Measurements from ENCODE around the gene TRIM37. TPM values are rescaled to one million over a fixed set of nuclear protein-coding genes. Genes with fewer than 3 reads are reported as not detected.

The TRIM37 gene
- total RNA-seq, 1 donor from 2014 or later, result 25.1 TPM

DNA sequence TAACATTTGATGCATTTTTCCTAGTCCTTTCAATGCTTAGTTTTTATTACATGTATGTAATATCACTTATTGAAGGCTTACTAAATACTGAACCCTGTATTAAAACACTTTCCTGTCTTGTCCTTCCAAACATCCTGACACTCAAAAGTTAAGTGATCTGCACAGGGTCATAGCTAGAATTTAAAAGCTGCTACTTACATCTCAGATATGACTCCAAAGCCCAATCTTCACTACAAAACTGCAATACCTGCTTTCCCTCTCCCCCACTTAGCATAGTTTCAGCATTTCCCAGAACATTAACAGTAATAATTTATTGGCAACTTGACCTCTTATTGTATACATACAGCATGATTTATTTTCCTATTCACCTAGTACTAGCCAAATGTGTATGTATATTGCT, 4.3 kb upstream of the TRIM37 start:
- Mint-ChIP-seq H3K4me3 (no peak overlapping the region), H3K36me3 (peaks cover 23% of the 10 kb centered on the region), H3K4me1 (ENCODE audit: unreplicated experiment) (peaks cover 6% of the 10 kb centered on the region), H3K27me3 (no peaks in the 10 kb centered on the region), H3K27ac (no peak overlapping the region), H3K9me3 (no peaks in the 10 kb centered on the region)
- no peak for DNase-seq (ENCODE audit: extremely low spot score, unreplicated experiment)
- TF ChIP-seq, protein P1, sequence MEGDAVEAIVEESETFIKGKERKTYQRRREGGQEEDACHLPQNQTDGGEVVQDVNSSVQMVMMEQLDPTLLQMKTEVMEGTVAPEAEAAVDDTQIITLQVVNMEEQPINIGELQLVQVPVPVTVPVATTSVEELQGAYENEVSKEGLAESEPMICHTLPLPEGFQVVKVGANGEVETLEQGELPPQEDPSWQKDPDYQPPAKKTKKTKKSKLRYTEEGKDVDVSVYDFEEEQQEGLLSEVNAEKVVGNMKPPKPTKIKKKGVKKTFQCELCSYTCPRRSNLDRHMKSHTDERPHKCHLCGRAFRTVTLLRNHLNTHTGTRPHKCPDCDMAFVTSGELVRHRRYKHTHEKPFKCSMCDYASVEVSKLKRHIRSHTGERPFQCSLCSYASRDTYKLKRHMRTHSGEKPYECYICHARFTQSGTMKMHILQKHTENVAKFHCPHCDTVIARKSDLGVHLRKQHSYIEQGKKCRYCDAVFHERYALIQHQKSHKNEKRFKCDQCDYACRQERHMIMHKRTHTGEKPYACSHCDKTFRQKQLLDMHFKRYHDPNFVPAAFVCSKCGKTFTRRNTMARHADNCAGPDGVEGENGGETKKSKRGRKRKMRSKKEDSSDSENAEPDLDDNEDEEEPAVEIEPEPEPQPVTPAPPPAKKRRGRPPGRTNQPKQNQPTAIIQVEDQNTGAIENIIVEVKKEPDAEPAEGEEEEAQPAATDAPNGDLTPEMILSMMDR (conservative IDR thresholded peaks at IDR 0.05), result no peak

DNA sequence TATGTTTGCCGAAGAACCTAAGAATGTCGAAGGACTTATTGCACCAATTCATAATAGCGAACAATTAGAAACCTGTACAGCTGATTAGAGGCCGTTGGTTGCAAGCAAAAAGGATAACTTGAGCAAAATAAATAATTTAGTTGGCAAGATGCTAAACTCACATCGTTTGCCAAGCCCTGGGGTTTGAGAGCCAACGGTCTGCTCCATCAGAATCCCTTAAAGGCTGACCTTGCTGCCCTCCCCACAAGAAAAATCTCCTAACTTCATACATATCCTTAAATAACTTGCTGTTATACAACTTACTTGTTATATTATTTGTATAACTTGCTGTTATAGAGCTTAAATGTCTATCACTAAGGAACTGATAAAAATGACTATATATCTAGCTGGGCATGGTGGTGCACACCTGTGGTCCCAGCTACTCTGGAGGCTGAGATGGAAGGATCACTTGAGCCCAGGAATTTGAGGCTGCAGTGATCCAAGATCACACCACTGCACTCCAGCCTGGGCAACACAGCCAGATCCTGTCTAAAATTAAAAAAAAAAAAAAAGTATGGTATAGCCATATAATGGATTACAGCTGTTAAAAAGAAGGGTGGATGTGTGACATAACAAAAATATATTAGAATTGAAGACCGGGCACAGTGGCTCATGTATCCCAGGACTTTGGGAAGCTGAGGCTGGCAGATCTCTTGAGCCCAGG, 1.9 kb upstream of the TRIM37 start:
- no peaks in the 10 kb centered on the region for H3K27me3 Mint-ChIP-seq
- peaks cover 20% of the 10 kb centered on the region for H3K4me1 Mint-ChIP-seq (ENCODE audit: unreplicated experiment)
- H3K9me3 Mint-ChIP-seq, result no peaks in the 10 kb centered on the region
- H3K4me3 Mint-ChIP-seq, result peak overlapping the region; percentile 28
- no peak for DNase-seq (ENCODE audit: extremely low spot score, unreplicated experiment)
- H3K27ac Mint-ChIP-seq, result peak overlapping the region; percentile 55
- H3K36me3 Mint-ChIP-seq, result peaks cover 19% of the 10 kb centered on the region
- TF ChIP-seq, protein P1 (conservative IDR thresholded peaks at IDR 0.05), result no peak

DNA sequence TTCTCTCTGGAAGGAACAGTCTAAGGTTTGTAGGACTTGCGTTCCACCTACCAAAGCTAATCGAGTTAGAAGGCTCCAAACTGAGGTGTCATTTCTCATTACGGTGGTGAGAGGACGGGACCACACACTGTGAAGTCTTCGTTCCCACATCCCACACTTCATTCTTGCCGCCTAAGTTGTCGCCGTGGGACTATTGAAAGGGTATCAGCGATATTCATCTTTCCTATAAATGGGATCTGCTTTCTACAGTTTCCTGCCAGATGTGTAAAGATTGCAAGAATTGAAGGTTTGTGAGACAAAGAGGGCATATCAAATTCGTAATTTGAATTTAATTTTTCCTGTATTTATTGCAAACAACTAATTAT, 608 bp upstream of the TRIM37 start:
- no peaks in the 10 kb centered on the region for H3K9me3 Mint-ChIP-seq
- H3K4me1 Mint-ChIP-seq (ENCODE audit: unreplicated experiment), result peaks cover 20% of the 10 kb centered on the region
- DNase-seq (ENCODE audit: extremely low spot score, unreplicated experiment), result no peak
- peak overlapping the region; percentile 97 for H3K27ac Mint-ChIP-seq
- TF ChIP-seq, protein P1 (conservative IDR thresholded peaks at IDR 0.05), result no peak
- H3K4me3 Mint-ChIP-seq, result peak overlapping the region; percentile 97
- H3K27me3 Mint-ChIP-seq, result no peaks in the 10 kb centered on the region
- peaks cover 19% of the 10 kb centered on the region for H3K36me3 Mint-ChIP-seq

DNA sequence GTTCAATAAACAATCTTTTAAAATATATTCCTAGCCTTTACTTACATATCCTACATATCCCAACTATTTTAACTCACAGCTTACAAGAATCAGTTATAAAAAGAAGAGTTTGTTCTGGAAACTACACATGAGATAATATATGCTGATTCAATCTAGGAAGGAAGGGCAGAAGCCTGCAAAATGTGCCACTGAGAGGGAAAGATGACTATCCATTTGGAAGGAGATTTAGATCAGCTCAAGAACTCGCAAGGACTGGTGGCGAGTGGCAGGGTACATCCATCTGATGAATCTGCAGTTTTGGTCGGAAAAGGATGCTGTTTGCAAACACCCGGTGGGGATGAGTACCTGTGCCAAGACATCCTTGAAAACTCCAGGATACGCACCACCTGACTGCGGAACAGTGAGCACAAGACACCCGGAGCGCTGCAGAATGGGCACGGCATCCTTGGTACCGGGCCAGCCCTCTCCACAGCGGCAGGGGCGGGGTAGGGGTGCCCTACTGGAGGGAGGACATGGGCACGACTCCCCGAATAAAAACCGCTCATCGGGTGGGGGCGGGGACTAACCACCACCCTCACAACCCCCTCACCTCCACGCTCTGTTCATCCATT, 723 bp downstream of the TRIM37 start:
- H3K4me3 Mint-ChIP-seq, result peak overlapping the region; percentile 97
- no peak for DNase-seq (ENCODE audit: extremely low spot score, unreplicated experiment)
- H3K36me3 Mint-ChIP-seq, result peaks cover 13% of the 10 kb centered on the region
- H3K4me1 Mint-ChIP-seq (ENCODE audit: unreplicated experiment), result peaks cover 20% of the 10 kb centered on the region
- TF ChIP-seq, protein P1 (conservative IDR thresholded peaks at IDR 0.05), result no peak
- peak overlapping the region; percentile 97 for H3K27ac Mint-ChIP-seq
- no peaks in the 10 kb centered on the region for H3K27me3 Mint-ChIP-seq
- H3K9me3 Mint-ChIP-seq, result no peaks in the 10 kb centered on the region

DNA sequence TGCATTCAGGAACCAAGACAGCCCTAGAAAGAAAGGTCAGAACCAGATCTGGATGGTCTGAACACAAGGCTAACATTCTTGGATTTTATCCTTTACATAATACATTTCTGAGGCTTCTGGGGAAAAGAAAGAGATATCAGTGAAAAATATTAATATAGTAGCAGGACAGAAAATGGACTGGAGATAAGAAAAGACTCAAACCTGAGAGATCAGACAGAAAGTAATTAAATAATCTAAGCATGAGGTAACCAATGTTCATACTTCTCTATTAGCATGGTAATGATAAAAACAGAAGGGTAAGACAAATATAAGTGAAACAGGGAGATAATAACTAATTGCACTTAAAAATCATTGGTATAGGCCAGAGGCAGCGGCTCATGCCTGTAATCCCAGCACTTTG, 5.5 kb downstream of the TRIM37 start:
- H3K36me3 Mint-ChIP-seq, result peaks cover 18% of the 10 kb centered on the region
- no peaks in the 10 kb centered on the region for H3K9me3 Mint-ChIP-seq
- no peak overlapping the region for H3K27ac Mint-ChIP-seq

More for the DNA sequence above, 5.5 kb downstream of the TRIM37 start:
- TF ChIP-seq, protein P1 (conservative IDR thresholded peaks at IDR 0.05), result no peak
- Mint-ChIP-seq H3K27me3 (no peaks in the 10 kb centered on the region), H3K4me1 (ENCODE audit: unreplicated experiment) (peaks cover 13% of the 10 kb centered on the region), H3K4me3 (no peak overlapping the region)
- DNase-seq (ENCODE audit: extremely low spot score, unreplicated experiment), result no peak
